ENCODE measurements around the gene TMIGD2.
A peak's percentile ranks its signal among the peaks of the same experiment; 100 is the strongest.
"Not testable (repeated sequence)": the region's sequence is repeated elsewhere in the genome, so short reads cannot be mapped to it uniquely, and the experiment has no call there.

The TMIGD2 gene

GRCh38 chr19:4288091-4288777, 14.0 kb downstream of the TMIGD2 start:
- no peak overlapping the region for H2AK5ac ChIP-seq (ENCODE audit: low read depth, low read length)
- peak overlapping the region; percentile 58 for H3K23ac ChIP-seq (ENCODE audit: low read depth, low read length, poor library complexity)

GRCh38 chr19:4286141-4286540, 16.0 kb downstream of the TMIGD2 start:
- WGBS, 2 donors (ENCODE audit: extremely low coverage in 2 of 2, insufficient read length in 2 of 2, insufficient replicate concordance in 1 of 2): no CpG with 5 or more reads among the region's 4 CpGs
- not testable (repeated sequence) for H3K4me1 ChIP-seq (ENCODE audit: control insufficient read depth in 2 of 2, insufficient read depth in 1 of 2, low read depth in 1 of 2, low read length in 2 of 2); H2AFZ ChIP-seq (ENCODE audit: low read length); H3K14ac ChIP-seq (ENCODE audit: low read length); H4K91ac ChIP-seq (ENCODE audit: low read depth, low read length, poor library complexity); H4K8ac ChIP-seq (ENCODE audit: low read depth, low read length); H3K4me2 ChIP-seq (ENCODE audit: insufficient read depth, low read length, poor library complexity, severe bottlenecking); H2BK120ac ChIP-seq (ENCODE audit: low read depth, low read length); H2BK12ac ChIP-seq (ENCODE audit: low read length); H3K4ac ChIP-seq (ENCODE audit: low read length); H2BK15ac ChIP-seq (ENCODE audit: low read length); H2BK5ac ChIP-seq (ENCODE audit: low read length); H3K27ac ChIP-seq (replicated peaks; ENCODE audit: low read length); H2AK5ac ChIP-seq (ENCODE audit: low read depth, low read length); H3K79me1 ChIP-seq (ENCODE audit: low read depth, low read length); H3K23ac ChIP-seq (ENCODE audit: low read depth, low read length, poor library complexity); H3K9ac ChIP-seq (ENCODE audit: low read depth, low read length, poor library complexity); H3K9me3 ChIP-seq (replicated peaks in 1 of 2; ENCODE audit: control insufficient read depth in 2 of 2, insufficient read depth in 1 of 2, low read depth in 1 of 2, low read length in 2 of 2); H3K4me3 ChIP-seq (ENCODE audit: low read length in 2 of 2); DNase-seq (ENCODE audit: low spot score); H3K18ac ChIP-seq (ENCODE audit: low read length)
- H3K36me3 ChIP-seq (replicated peaks in 1 of 2; ENCODE audit: control insufficient read depth in 2 of 2, insufficient read depth in 2 of 2, low read length in 2 of 2): peaks cover 0 to 44% of the 10 kb centered on the region in 2 donors
- H3K27me3 ChIP-seq (ENCODE audit: control insufficient read depth in 3 of 3, insufficient read depth in 3 of 3, low read depth in 1 of 3, low read length in 3 of 3): peaks cover 0 to 14% (median 0%) of the 10 kb centered on the region in 3 experiments

More at GRCh38 chr19:4288091-4288777, 14.0 kb downstream of the TMIGD2 start:
- Histone ChIP-seq H3K4ac (ENCODE audit: low read length) (no peak overlapping the region), H3K4me3 (ENCODE audit: low read length in 2 of 2) (no peak overlapping the region), H3K4me1 (ENCODE audit: control insufficient read depth in 2 of 2, insufficient read depth in 1 of 2, low read depth in 1 of 2, low read length in 2 of 2) (peaks cover 7 to 9% of the 10 kb centered on the region in 2 donors), H3K18ac (ENCODE audit: low read length) (no peak overlapping the region), H2BK12ac (ENCODE audit: low read length) (no peak overlapping the region), H2BK5ac (ENCODE audit: low read length) (no peak overlapping the region), H3K9me3 (replicated peaks in 1 of 2; ENCODE audit: control insufficient read depth in 2 of 2, insufficient read depth in 1 of 2, low read depth in 1 of 2, low read length in 2 of 2) (no peaks in the 10 kb centered on the region), H2BK15ac (ENCODE audit: low read length) (no peak overlapping the region), H3K9ac (ENCODE audit: low read depth, low read length, poor library complexity) (no peak overlapping the region), H3K27me3 (ENCODE audit: control insufficient read depth in 3 of 3, insufficient read depth in 3 of 3, low read depth in 1 of 3, low read length in 3 of 3) (peaks cover 0 to 3% (median 0%) of the 10 kb centered on the region in 3 experiments), H3K14ac (ENCODE audit: low read length) (no peak overlapping the region), H3K79me1 (ENCODE audit: low read depth, low read length) (no peaks in the 10 kb centered on the region), H2AFZ (ENCODE audit: low read length) (no peak overlapping the region), H4K91ac (ENCODE audit: low read depth, low read length, poor library complexity) (no peak overlapping the region), H2BK120ac (ENCODE audit: low read depth, low read length) (no peak overlapping the region), H4K8ac (ENCODE audit: low read depth, low read length) (no peak overlapping the region), H3K27ac (replicated peaks; ENCODE audit: low read length) (no peak overlapping the region), H3K4me2 (ENCODE audit: insufficient read depth, low read length, poor library complexity, severe bottlenecking) (no peak overlapping the region), H3K36me3 (replicated peaks in 1 of 2; ENCODE audit: control insufficient read depth in 2 of 2, insufficient read depth in 2 of 2, low read length in 2 of 2) (peaks cover 0 to 37% of the 10 kb centered on the region in 2 donors)
- no peak for DNase-seq (ENCODE audit: low spot score)
- no CpG with 5 or more reads among the region's 16 CpGs for WGBS, 2 donors (ENCODE audit: extremely low coverage in 2 of 2, insufficient read length in 2 of 2, insufficient replicate concordance in 1 of 2)

GRCh38 chr19:4284974-4285373, 17.2 kb downstream of the TMIGD2 start:
- Histone ChIP-seq H3K4me3 (ENCODE audit: low read length in 2 of 2) (no peak overlapping the region), H2BK5ac (ENCODE audit: low read length) (no peak overlapping the region), H4K91ac (ENCODE audit: low read depth, low read length, poor library complexity) (no peak overlapping the region), H3K9me3 (replicated peaks in 1 of 2; ENCODE audit: control insufficient read depth in 2 of 2, insufficient read depth in 1 of 2, low read depth in 1 of 2, low read length in 2 of 2) (no peaks in the 10 kb centered on the region), H3K4ac (ENCODE audit: low read length) (no peak overlapping the region), H3K14ac (ENCODE audit: low read length) (no peak overlapping the region), H3K4me1 (ENCODE audit: control insufficient read depth in 2 of 2, insufficient read depth in 1 of 2, low read depth in 1 of 2, low read length in 2 of 2) (peaks cover 1 to 3% of the 10 kb centered on the region in 2 donors), H2AFZ (ENCODE audit: low read length) (no peak overlapping the region), H3K18ac (ENCODE audit: low read length) (no peak overlapping the region), H3K9ac (ENCODE audit: low read depth, low read length, poor library complexity) (peak overlapping the region; percentile 25), H3K23ac (ENCODE audit: low read depth, low read length, poor library complexity) (no peak overlapping the region), H2AK5ac (ENCODE audit: low read depth, low read length) (no peak overlapping the region), H2BK15ac (ENCODE audit: low read length) (no peak overlapping the region), H3K4me2 (ENCODE audit: insufficient read depth, low read length, poor library complexity, severe bottlenecking) (no peak overlapping the region), H2BK12ac (ENCODE audit: low read length) (no peak overlapping the region), H3K36me3 (replicated peaks in 1 of 2; ENCODE audit: control insufficient read depth in 2 of 2, insufficient read depth in 2 of 2, low read length in 2 of 2) (peaks cover 0 to 38% of the 10 kb centered on the region in 2 donors), H2BK120ac (ENCODE audit: low read depth, low read length) (no peak overlapping the region), H3K27ac (replicated peaks; ENCODE audit: low read length) (no peak overlapping the region), H3K27me3 (ENCODE audit: control insufficient read depth in 3 of 3, insufficient read depth in 3 of 3, low read depth in 1 of 3, low read length in 3 of 3) (peaks cover 0 to 26% (median 5%) of the 10 kb centered on the region in 3 experiments), H3K79me1 (ENCODE audit: low read depth, low read length) (no peaks in the 10 kb centered on the region), H4K8ac (ENCODE audit: low read depth, low read length) (no peak overlapping the region)
- no peak for DNase-seq (ENCODE audit: low spot score)
- WGBS, 2 donors (ENCODE audit: extremely low coverage in 2 of 2, insufficient read length in 2 of 2, insufficient replicate concordance in 1 of 2): no CpG with 5 or more reads among the region's 6 CpGs

DNA sequence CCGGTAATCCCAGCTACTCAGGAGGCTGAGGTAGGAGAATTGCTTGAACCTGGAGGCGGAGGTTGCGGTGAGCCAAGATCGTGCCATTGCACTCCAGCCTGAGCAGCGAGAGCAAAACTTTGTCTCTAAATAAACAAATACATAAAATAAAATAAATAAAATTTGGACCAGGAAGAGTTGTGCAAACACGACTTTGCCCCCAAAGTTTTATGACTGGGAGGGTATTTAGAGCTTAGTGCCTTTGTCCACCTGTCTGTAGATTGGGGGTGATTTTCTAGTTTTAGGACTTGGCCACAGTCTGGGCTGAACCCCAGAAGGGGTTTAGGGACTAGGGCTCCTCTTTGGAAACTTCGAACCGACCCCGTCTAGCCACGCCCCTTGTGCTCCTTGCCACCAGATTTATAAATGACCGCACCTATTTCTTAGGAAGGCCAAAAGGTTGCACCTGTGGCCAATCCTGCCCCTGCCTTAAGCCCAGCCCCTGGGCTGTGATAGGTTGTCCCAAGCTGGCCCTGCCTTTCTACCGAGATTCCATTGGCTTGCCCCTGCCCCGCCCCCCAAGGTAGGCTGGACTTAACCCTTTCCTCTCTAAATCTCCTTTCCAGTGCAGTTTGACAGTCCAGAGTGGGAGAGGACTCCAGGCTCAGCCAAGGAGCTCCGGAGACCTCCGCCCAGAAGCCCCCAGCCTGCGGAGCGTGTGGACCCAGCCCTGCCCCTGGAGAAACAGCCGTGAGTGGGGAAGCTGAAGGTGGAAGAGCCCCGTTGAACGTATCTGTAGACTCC, 17.8 kb downstream of the TMIGD2 start:
- H2BK120ac ChIP-seq (ENCODE audit: low read depth, low read length): no peak overlapping the region
- H3K23ac ChIP-seq (ENCODE audit: low read depth, low read length, poor library complexity): no peak overlapping the region
- no peak overlapping the region for H2BK15ac ChIP-seq (ENCODE audit: low read length)
- H3K27me3 ChIP-seq (ENCODE audit: control insufficient read depth in 3 of 3, insufficient read depth in 3 of 3, low read depth in 1 of 3, low read length in 3 of 3): peaks cover 0 to 32% (median 11%) of the 10 kb centered on the region in 3 experiments
- H3K9ac ChIP-seq (ENCODE audit: low read depth, low read length, poor library complexity): no peak overlapping the region
- no peaks in the 10 kb centered on the region for H3K9me3 ChIP-seq (replicated peaks in 1 of 2; ENCODE audit: control insufficient read depth in 2 of 2, insufficient read depth in 1 of 2, low read depth in 1 of 2, low read length in 2 of 2)
- H4K91ac ChIP-seq (ENCODE audit: low read depth, low read length, poor library complexity): no peak overlapping the region
- peaks cover 1 to 3% of the 10 kb centered on the region in 2 donors for H3K4me1 ChIP-seq (ENCODE audit: control insufficient read depth in 2 of 2, insufficient read depth in 1 of 2, low read depth in 1 of 2, low read length in 2 of 2)
- H4K8ac ChIP-seq (ENCODE audit: low read depth, low read length): no peak overlapping the region
- peaks cover 0 to 37% of the 10 kb centered on the region in 2 donors for H3K36me3 ChIP-seq (replicated peaks in 1 of 2; ENCODE audit: control insufficient read depth in 2 of 2, insufficient read depth in 2 of 2, low read length in 2 of 2)
- WGBS, 2 donors (ENCODE audit: extremely low coverage in 2 of 2, insufficient read length in 2 of 2, insufficient replicate concordance in 1 of 2): no CpG with 5 or more reads among the region's 20 CpGs
- H3K4me3 ChIP-seq (ENCODE audit: low read length in 2 of 2): no peak overlapping the region
- H2AK5ac ChIP-seq (ENCODE audit: low read depth, low read length): no peak overlapping the region
- no peak overlapping the region for H2AFZ ChIP-seq (ENCODE audit: low read length)
- no peak overlapping the region for H2BK5ac ChIP-seq (ENCODE audit: low read length)
- no peak overlapping the region for H3K4ac ChIP-seq (ENCODE audit: low read length)
- H2BK12ac ChIP-seq (ENCODE audit: low read length): no peak overlapping the region
- H3K4me2 ChIP-seq (ENCODE audit: insufficient read depth, low read length, poor library complexity, severe bottlenecking): peak overlapping the region; percentile 33
- no peak overlapping the region for H3K27ac ChIP-seq (replicated peaks; ENCODE audit: low read length)
- peak overlapping the region; percentile 28 for H3K18ac ChIP-seq (ENCODE audit: low read length)
- no peak overlapping the region for H3K14ac ChIP-seq (ENCODE audit: low read length)
- no peaks in the 10 kb centered on the region for H3K79me1 ChIP-seq (ENCODE audit: low read depth, low read length)
- no peak for DNase-seq (ENCODE audit: low spot score)

Data from neuronal stem cell (in vitro differentiated cells).